ENCODE measurements around the gene GALR2. TPM values are rescaled to one million over a fixed set of nuclear protein-coding genes. Genes with fewer than 3 reads are reported as not detected.
A peak's percentile ranks its signal among the peaks of the same experiment; 100 is the strongest.

GALR2 gene
- total and polyA plus RNA-seq, 9 of the 15 experiments (the other 6 are each of a cell fraction or from before 2014, with no cell fraction given), result 0.34 TPM; not detected in 8

DNA sequence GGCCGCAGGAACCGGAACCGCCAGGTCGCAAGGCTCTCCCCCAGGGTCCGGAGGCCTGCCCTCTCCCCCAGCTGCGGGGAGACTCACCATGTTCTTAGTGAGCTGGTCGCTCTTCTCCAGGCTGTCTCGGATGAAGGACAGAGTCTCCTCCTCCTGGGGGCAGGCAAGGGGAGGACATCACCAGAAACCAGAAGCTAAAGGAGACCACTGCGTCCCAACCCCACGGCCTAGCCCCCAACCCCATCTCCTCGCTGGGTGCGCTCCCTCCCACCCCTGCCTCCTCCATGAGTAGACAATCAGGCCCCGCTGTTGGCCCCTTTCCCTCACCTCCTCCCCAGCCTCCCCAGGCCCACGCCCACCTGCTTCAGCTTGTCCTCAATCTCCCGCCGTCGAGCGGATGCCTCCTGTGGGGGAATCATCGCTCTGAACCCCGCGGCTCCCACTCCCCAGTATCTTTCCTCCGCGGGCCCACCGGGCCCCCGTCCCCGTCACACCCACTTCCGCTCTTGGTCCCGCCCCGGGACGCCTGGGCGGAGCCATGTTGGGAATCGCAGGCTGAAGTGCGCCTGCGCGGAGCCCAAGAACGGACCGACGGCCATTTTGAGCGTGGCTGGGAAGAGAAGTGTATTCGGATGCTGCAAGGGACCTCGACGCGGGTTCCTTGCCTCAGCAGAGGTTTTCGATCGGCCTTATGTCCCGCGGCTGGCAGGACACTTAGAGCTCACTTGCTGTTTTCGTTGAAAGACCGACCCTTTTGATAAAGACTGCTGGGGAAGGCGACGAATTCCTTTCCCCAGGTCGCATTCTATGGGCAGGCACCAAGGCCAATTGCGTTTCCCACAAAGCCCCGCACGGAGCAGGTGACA lies 28.9 kb downstream of the GALR2 start, which contains the start of gene EXOC7:
Gene EXOC7, minus strand, starts transcription at position 514 of the 866 bp plus-strand sequence. Its CDS starts 95 bp downstream, at position 419.
- Histone ChIP-seq H3K9me3 (replicated peaks; ENCODE audit: control insufficient read depth, insufficient read depth, low read depth, low read length) (no peaks in the 10 kb centered on the region), H3K79me2 (ENCODE audit: control insufficient read depth, insufficient read depth, low read length) (peaks cover 11% of the 10 kb centered on the region), H2AFZ (ENCODE audit: low read depth, low read length) (peak within 1 kb of the TSS; percentile 99), H3K4me3 (peak within 1 kb of the TSS; percentile 88), H4K20me1 (replicated peaks; ENCODE audit: control insufficient read depth, insufficient read depth, low read length) (no peaks in the 10 kb centered on the region), H3K27ac (ENCODE audit: extremely low read depth, low read depth, low read length) (peak within 1 kb of the TSS; percentile 79), H3K27me3 (ENCODE audit: control insufficient read depth in 2 of 2, insufficient read depth in 2 of 2, low read length in 2 of 2) (no peaks in the 10 kb centered on the region), H3K36me3 (ENCODE audit: control insufficient read depth, insufficient read depth, low read length) (peaks cover 27% of the 10 kb centered on the region; the same call in 2 of the 3 replicates), H3K9me1 (ENCODE audit: control insufficient read depth, insufficient read depth, low read length) (peaks cover 2% of the 10 kb centered on the region), H3K9ac (ENCODE audit: insufficient read depth in 1 of 2, low read depth in 2 of 2, low read length in 2 of 2) (peak within 1 kb of the TSS; percentile 81 to 95), H3K4me1 (replicated peaks in 1 of 2; ENCODE audit: control insufficient read depth in 2 of 2, insufficient read depth in 2 of 2, low read length in 2 of 2) (peaks cover 12 to 15% of the 10 kb centered on the region in 2 experiments), H3K4me2 (ENCODE audit: insufficient read depth, low read length) (peak within 1 kb of the TSS; percentile 95)
- ATAC-seq (peak; percentile 95), FAIRE-seq (peak; percentile 95), DNase-seq (ENCODE audit: extremely low read depth in 1 of 4, low spot score in 3 of 4) (peak; percentile 97 to 98 (median 98))
- in situ Hi-C loops (cut with MboI) (no loop called here), intact Hi-C loops (cut with micrococcal nuclease) (no loop called here)
- ChIA-PET CTCF (ENCODE audit: low intra/inter-chr PET ratio) (no interaction called here), POLR2A (interaction anchor here (0.6 to 1.3 kb wide), 5 partner anchors 15 to 323 kb away, joined by 3 to 4 read pairs (median 3); no protein-coding TSS in a partner anchor)
- BruUV-seq (replicated peaks), result TSS peak; percentile 62
- 7% methylated on average over 44 of the region's 55 CpGs for WGBS (ENCODE audit: insufficient coverage, low coverage, missing lambda C conversion rate)
- TF ChIP-seq STAT5B (CRISPR knock-in tag; IDR thresholded peaks at IDR 0.05) (no peak), C11orf30 (IDR thresholded peaks at IDR 0.05; ENCODE audit: low read depth) (peak; percentile 60), TFAP4 (CRISPR knock-in tag; IDR thresholded peaks at IDR 0.05; ENCODE audit: borderline replicate concordance) (0 out of 2 replicates have a peak, but pooled peaks have one; percentile 42), CUX1 (CRISPR knock-in tag; IDR thresholded peaks at IDR 0.05) (no peak), ZNF561 (CRISPR knock-in tag; conservative IDR thresholded peaks at IDR 0.05) (no peak), USF2 (CRISPR knock-in tag; IDR thresholded peaks at IDR 0.05) (no peak), SRSF1 (IDR thresholded peaks at IDR 0.05; ENCODE audit: low read depth, low read length) (no peak), DACH1 (IDR thresholded peaks at IDR 0.05; ENCODE audit: partially characterized antibody) (no peak)
- TF ChIP-seq, protein P1, sequence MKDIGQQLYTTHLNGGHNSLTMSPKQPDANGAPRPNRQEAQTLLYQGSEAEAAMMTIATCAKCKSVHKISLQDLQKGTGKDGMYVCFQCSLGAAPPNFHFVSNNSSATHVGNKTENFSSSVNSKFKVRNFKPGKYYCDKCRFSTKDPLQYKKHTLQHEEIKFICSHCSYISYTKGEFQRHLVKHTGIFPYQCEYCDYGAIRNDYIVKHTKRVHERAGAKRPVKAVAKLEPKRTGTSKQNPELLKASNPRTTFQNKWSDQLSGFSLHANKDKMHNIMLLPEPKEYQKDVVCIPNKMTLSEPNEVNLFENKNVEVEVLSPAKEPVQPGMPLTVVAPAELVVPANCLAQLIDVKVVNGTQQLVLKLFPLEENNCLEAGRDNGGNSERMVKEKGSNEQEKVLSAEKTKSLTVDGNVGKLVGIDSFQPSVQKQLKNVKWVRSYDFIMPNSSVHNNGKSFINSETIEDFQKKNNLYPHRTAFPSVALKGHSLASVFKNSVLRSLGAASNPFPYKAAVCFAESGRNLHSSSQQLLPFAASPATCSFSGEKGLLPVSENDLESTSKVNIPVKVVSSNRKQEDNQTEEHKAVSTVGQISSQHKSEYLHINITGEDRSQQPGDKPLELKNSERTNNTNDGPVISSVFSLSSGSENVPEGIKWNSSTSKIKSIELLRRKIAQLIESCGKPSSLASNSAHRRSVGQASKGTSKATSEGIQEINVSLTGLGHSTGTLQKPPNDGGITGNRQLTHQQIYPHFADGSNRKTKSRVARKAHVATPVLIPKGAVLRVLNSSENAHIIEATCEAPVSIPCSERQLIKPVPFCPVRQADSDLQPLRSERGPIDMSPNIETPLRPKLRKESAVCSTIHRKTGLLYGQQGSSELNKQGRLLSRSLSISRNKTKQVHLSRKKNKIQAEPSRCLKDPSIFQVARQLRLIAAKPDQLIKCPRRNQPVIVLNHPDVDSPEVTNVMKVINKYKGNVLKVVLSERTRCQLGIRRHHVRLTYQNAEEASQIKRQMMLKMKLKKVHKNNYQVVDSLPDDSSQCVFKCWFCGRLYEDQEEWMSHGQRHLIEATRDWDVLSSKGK (CRISPR knock-in tag; IDR thresholded peaks at IDR 0.05), result no peak

Data from K562 (cell line).